ENCODE data around the gene LEPROT.

DNA sequence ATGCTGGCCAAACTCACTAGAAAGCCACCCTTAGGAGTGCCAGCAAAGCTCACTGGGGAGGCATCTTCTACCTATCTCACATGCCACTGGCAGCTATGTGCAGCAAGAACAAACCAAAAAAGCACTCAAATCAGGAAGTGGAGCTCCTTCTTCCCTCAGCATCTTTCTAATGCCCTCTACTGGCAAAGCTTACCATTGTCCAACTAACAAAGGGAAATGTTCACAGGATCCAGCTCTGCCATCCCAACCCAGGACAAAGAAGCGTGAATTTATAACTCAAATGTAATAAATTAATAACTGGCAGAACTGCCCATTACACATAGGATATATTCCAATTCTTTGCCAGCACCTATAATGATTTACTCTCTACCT lies 38.9 kb downstream of the LEPROT start:
- TF ChIP-seq, protein P1, sequence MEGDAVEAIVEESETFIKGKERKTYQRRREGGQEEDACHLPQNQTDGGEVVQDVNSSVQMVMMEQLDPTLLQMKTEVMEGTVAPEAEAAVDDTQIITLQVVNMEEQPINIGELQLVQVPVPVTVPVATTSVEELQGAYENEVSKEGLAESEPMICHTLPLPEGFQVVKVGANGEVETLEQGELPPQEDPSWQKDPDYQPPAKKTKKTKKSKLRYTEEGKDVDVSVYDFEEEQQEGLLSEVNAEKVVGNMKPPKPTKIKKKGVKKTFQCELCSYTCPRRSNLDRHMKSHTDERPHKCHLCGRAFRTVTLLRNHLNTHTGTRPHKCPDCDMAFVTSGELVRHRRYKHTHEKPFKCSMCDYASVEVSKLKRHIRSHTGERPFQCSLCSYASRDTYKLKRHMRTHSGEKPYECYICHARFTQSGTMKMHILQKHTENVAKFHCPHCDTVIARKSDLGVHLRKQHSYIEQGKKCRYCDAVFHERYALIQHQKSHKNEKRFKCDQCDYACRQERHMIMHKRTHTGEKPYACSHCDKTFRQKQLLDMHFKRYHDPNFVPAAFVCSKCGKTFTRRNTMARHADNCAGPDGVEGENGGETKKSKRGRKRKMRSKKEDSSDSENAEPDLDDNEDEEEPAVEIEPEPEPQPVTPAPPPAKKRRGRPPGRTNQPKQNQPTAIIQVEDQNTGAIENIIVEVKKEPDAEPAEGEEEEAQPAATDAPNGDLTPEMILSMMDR (IDR thresholded peaks at IDR 0.05 in 2 of 3, conservative IDR thresholded peaks at IDR 0.05 in 1 of 3; ENCODE audit: borderline replicate concordance in 1 of 3, insufficient read depth in 1 of 3, low read depth in 2 of 3, low read length in 2 of 3): peak; percentile 45 to 67 (median 64); a peak in 5 of 6 replicates
- TF ChIP-seq ZNF274 (IDR thresholded peaks at IDR 0.05; ENCODE audit: low read depth, low read length) (no peak), FOSL1 (IDR thresholded peaks at IDR 0.05; ENCODE audit: low read depth) (no peak), REST (IDR thresholded peaks at IDR 0.05; ENCODE audit: low read depth) (no peak), EZH2phosphoT487 (IDR thresholded peaks at IDR 0.05; ENCODE audit: borderline replicate concordance) (no peak), POLR2AphosphoS5 (IDR thresholded peaks at IDR 0.05; ENCODE audit: low read depth, low read length) (no peak), RAD21 (IDR thresholded peaks at IDR 0.05; ENCODE audit: low read depth) (peak; percentile 60)
